AG04450 (cell line): ENCODE data around the gene ZNF506. TPM values are rescaled to one million over a fixed set of nuclear protein-coding genes. Genes with fewer than 3 reads are reported as not detected.
"Not testable (repeated sequence)": the region's sequence is repeated elsewhere in the genome, so short reads cannot be mapped to it uniquely, and the experiment has no call there.

Source experiments
- CTCF ChIA-PET: fragments of 300-600, 350-600 bp; formaldehyde crosslinking; extraction: SDS; loops from one replicate; lab custom pipeline; 2022; ENCODE audit warnings: antibody characterized with exemption, inconsistent platforms; lab: Charles Lee
- POLR2A ChIA-PET: fragments of 350-600 bp; formaldehyde crosslinking; extraction: SDS; loops from one replicate; lab custom pipeline; 2021; ENCODE audit warnings: antibody characterized with exemption, inconsistent platforms; lab: Yijun Ruan, JAX
- DNase-seq: peaks from one replicate; pipeline ENCODE4 v3.0.0-alpha.2; 2011; ENCODE audit warnings: low read depth, low spot score
- H3K27ac ChIP-seq: one replicate; pipeline ENCODE4 v1.5.1; 2012; ENCODE audit warnings: low read depth, low read length, control low read depth
- H3K27me3 ChIP-seq: one replicate; pipeline ENCODE4 v1.6.0; 2012; ENCODE audit warnings: low read length; ENCODE audit not compliant: control insufficient read depth, insufficient read depth
- H3K4me3 ChIP-seq: 2 replicates; pipeline ENCODE4 v1.5.1; 2011; ENCODE audit warnings: mild to moderate bottlenecking, low read depth, low read length, control low read depth
- H3K9me3 ChIP-seq: 2 replicates; pipeline ENCODE4 v1.5.1; 2012; ENCODE audit warnings: low read length; ENCODE audit not compliant: control insufficient read depth, insufficient read depth
- CTCF ChIP-seq: IDR thresholded peaks from 2 replicates; pipeline ENCODE4 v1.5.1; 2011; ENCODE audit warnings: low read depth, low read length, control low read depth, inconsistent platforms
- polyA plus RNA-seq: library from polyadenylated mRNA; depleted of rRNA; stranded (reverse); fragments of >200 nt; gene quantifications from 2 replicates; pipeline ENCODE4 v1.2.3, GENCODE V29; 2011

The ZNF506 gene
- polyA plus RNA-seq, 1 experiment = 14.2 TPM

GRCh38 chr19:19860756-19861390, 39.3 kb upstream of the ZNF506 start:
- no peak for TF ChIP-seq CTCF
- H3K9me3 ChIP-seq = peaks cover 39% of the 10 kb centered on the region
- POLR2A ChIA-PET = no interaction called here
- H3K27me3 ChIP-seq = no peaks in the 10 kb centered on the region
- CTCF ChIA-PET = no interaction called here
- no peak overlapping the region for H3K4me3 ChIP-seq
- H3K27ac ChIP-seq = no peak overlapping the region
- DNase-seq = no peak

GRCh38 chr19:19858751-19859150, 37.2 kb upstream of the ZNF506 start:
- TF ChIP-seq CTCF = no peak
- ChIA-PET CTCF (no interaction called here), POLR2A (no interaction called here)
- Histone ChIP-seq H3K4me3 (no peak overlapping the region), H3K9me3 (peaks cover 24% of the 10 kb centered on the region), H3K27me3 (no peaks in the 10 kb centered on the region), H3K27ac (no peak overlapping the region)
- DNase-seq = no peak

- H3K27me3 ChIP-seq, H3K27ac ChIP-seq, CTCF ChIA-PET, POLR2A ChIA-PET, H3K4me3 ChIP-seq, DNase-seq: not testable (repeated sequence)
- peaks cover 20% of the 10 kb centered on the region for H3K9me3 ChIP-seq
Observed at GRCh38 chr19:19851740-19852139, 30.2 kb upstream of the ZNF506 start.

GRCh38 chr19:19849056-19849455, 27.5 kb upstream of the ZNF506 start:
- Histone ChIP-seq H3K27ac (no peak overlapping the region), H3K27me3 (no peaks in the 10 kb centered on the region), H3K9me3 (peaks cover 34% of the 10 kb centered on the region), H3K4me3 (no peak overlapping the region)
- ChIA-PET CTCF (interaction anchor here (0.6 kb wide), 1 partner anchor 34 kb away, joined by 4 read pairs; no protein-coding TSS in a partner anchor), POLR2A (no interaction called here)
- no peak for TF ChIP-seq CTCF
- DNase-seq = no peak

GRCh38 chr19:19847781-19848180, 26.2 kb upstream of the ZNF506 start:
- no peak overlapping the region for H3K4me3 ChIP-seq
- peaks cover 44% of the 10 kb centered on the region for H3K9me3 ChIP-seq
- CTCF ChIA-PET = no interaction called here
- DNase-seq = no peak
- H3K27me3 ChIP-seq = no peaks in the 10 kb centered on the region
- TF ChIP-seq CTCF = no peak
- POLR2A ChIA-PET = no interaction called here
- H3K27ac ChIP-seq = no peak overlapping the region
